ENCODE data around the gene CD248. TPM values are rescaled to one million over a fixed set of nuclear protein-coding genes. Genes with fewer than 3 reads are reported as not detected.

CD248 gene
- total RNA-seq, 2 donors from 2014 or later = 4.9 to 8.8 TPM

GRCh38 chr11:66292543-66293332, 24.1 kb downstream of the CD248 start:
- H3K27ac ChIP-seq = no peak overlapping the region
- H3K4me3 ChIP-seq = no peak overlapping the region
- peaks cover 9% of the 10 kb centered on the region for H3K4me1 ChIP-seq
- H3K27me3 ChIP-seq = peaks cover 15% of the 10 kb centered on the region
- H3K9ac ChIP-seq (ENCODE audit: low read depth in 2 of 2, low read length in 2 of 2) = peak overlapping the region in 1 of 2 donors; percentile 20
- TF ChIP-seq, protein P1, sequence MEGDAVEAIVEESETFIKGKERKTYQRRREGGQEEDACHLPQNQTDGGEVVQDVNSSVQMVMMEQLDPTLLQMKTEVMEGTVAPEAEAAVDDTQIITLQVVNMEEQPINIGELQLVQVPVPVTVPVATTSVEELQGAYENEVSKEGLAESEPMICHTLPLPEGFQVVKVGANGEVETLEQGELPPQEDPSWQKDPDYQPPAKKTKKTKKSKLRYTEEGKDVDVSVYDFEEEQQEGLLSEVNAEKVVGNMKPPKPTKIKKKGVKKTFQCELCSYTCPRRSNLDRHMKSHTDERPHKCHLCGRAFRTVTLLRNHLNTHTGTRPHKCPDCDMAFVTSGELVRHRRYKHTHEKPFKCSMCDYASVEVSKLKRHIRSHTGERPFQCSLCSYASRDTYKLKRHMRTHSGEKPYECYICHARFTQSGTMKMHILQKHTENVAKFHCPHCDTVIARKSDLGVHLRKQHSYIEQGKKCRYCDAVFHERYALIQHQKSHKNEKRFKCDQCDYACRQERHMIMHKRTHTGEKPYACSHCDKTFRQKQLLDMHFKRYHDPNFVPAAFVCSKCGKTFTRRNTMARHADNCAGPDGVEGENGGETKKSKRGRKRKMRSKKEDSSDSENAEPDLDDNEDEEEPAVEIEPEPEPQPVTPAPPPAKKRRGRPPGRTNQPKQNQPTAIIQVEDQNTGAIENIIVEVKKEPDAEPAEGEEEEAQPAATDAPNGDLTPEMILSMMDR (IDR thresholded peaks at IDR 0.05) = no peak
- no peaks in the 10 kb centered on the region for H3K9me3 ChIP-seq
- DNase-seq = no peak
- intact Hi-C loops (cut with DNase I) = no loop called here
- H3K36me3 ChIP-seq = no peaks in the 10 kb centered on the region

GRCh38 chr11:66291706-66292542, 24.9 kb downstream of the CD248 start, which contains the start of gene TMEM151A:
Gene TMEM151A (plus strand): TSS chr11:66291894. CDS start chr11:66292014, 120 bp downstream.
- intact Hi-C loops (cut with DNase I) = no loop called here
- H3K27me3 ChIP-seq = peaks cover 15% of the 10 kb centered on the region
- peak within 1 kb of the TSS in 1 of 2 donors; percentile 20 for H3K9ac ChIP-seq (ENCODE audit: low read depth in 2 of 2, low read length in 2 of 2)
- H3K27ac ChIP-seq = no peak within 1 kb of the TSS
- TF ChIP-seq, protein P1 (IDR thresholded peaks at IDR 0.05) = no peak
- no peaks in the 10 kb centered on the region for H3K36me3 ChIP-seq
- H3K4me1 ChIP-seq = peaks cover 11% of the 10 kb centered on the region
- DNase-seq = no peak
- peak within 1 kb of the TSS; percentile 44 for H3K4me3 ChIP-seq
- H3K9me3 ChIP-seq = no peaks in the 10 kb centered on the region

- Histone ChIP-seq H3K27me3 (peaks cover 15% of the 10 kb centered on the region), H3K9me3 (no peaks in the 10 kb centered on the region), H3K4me1 (peaks cover 11% of the 10 kb centered on the region), H3K4me3 (no peak overlapping the region), H3K27ac (no peak overlapping the region), H3K9ac (ENCODE audit: low read depth in 2 of 2, low read length in 2 of 2) (no peak overlapping the region), H3K36me3 (no peaks in the 10 kb centered on the region)
- intact Hi-C loops (cut with DNase I) = no loop called here
- TF ChIP-seq, protein P1 (IDR thresholded peaks at IDR 0.05) = no peak
- no peak for DNase-seq
Observed at GRCh38 chr11:66291303-66291705, 25.5 kb downstream of the CD248 start.

DNA sequence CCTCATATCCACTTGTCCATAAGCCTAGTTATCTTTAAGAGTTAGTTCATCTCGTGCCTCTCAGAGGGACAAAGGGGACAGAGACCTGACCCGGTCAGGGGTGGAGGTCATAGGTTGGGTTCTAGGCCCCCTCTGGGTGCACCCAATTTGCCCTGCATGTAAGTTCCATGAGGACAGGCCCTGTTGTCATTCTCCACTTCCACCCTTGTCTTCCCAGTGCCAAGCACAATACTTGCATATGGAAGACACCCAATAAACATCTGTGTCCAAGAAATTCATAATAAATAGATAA, 26.6 kb downstream of the CD248 start:
- peak overlapping the region; percentile 90 for H3K4me3 ChIP-seq
- H3K9ac ChIP-seq (ENCODE audit: low read depth in 2 of 2, low read length in 2 of 2) = no peak overlapping the region
- H3K9me3 ChIP-seq = no peaks in the 10 kb centered on the region
- H3K27ac ChIP-seq = no peak overlapping the region
- no peaks in the 10 kb centered on the region for H3K36me3 ChIP-seq
- H3K4me1 ChIP-seq = peaks cover 11% of the 10 kb centered on the region
- TF ChIP-seq, protein P1 (IDR thresholded peaks at IDR 0.05) = no peak
- no peak for DNase-seq
- intact Hi-C loops (cut with DNase I) = no loop called here
- peaks cover 15% of the 10 kb centered on the region for H3K27me3 ChIP-seq

GRCh38 chr11:66289548-66290329, 27.1 kb downstream of the CD248 start:
- Histone ChIP-seq H3K4me3 (peak overlapping the region; percentile 90), H3K9me3 (no peaks in the 10 kb centered on the region), H3K4me1 (peaks cover 11% of the 10 kb centered on the region), H3K36me3 (no peaks in the 10 kb centered on the region), H3K27ac (peak overlapping the region; percentile 92), H3K27me3 (peaks cover 15% of the 10 kb centered on the region), H3K9ac (ENCODE audit: low read depth in 2 of 2, low read length in 2 of 2) (peak overlapping the region; percentile 71 to 75)
- DNase-seq = peak; percentile 83
- TF ChIP-seq, protein P1 (IDR thresholded peaks at IDR 0.05) = no peak
- intact Hi-C loops (cut with DNase I) = no loop called here

Data from colonic mucosa (tissue), 4 donors.